HEK293 (cell line): Measurements from ENCODE around the gene DCST1.

Experiments
- KLF16 ChIP-seq: fragments of 450-650 bp; formaldehyde crosslinking; IDR thresholded peaks from 2 replicates; pipeline ENCODE4 v1.5.1; 2017; ENCODE audit warnings: missing biosample characterization, missing genetic modification characterization
- TF ChIP-seq, protein P1 (sequence below): fragments of 450-650 bp; formaldehyde crosslinking; IDR thresholded peaks from 2 replicates; pipeline ENCODE4 v1.5.1; 2016; ENCODE audit warnings: missing biosample characterization, missing genetic modification characterization
- TF ChIP-seq, protein P2 (sequence below): fragments of 450-650 bp; formaldehyde crosslinking; IDR thresholded peaks from 2 replicates; pipeline ENCODE4 v1.5.1; 2016; ENCODE audit warnings: missing biosample characterization, missing genetic modification characterization, low read depth
- TF ChIP-seq, protein P3 (sequence below): IDR thresholded peaks from 2 replicates; pipeline ENCODE4 v1.6.1; 2011; ENCODE audit warnings: mild to moderate bottlenecking, low read depth, low read length, borderline replicate concordance

DNA sequence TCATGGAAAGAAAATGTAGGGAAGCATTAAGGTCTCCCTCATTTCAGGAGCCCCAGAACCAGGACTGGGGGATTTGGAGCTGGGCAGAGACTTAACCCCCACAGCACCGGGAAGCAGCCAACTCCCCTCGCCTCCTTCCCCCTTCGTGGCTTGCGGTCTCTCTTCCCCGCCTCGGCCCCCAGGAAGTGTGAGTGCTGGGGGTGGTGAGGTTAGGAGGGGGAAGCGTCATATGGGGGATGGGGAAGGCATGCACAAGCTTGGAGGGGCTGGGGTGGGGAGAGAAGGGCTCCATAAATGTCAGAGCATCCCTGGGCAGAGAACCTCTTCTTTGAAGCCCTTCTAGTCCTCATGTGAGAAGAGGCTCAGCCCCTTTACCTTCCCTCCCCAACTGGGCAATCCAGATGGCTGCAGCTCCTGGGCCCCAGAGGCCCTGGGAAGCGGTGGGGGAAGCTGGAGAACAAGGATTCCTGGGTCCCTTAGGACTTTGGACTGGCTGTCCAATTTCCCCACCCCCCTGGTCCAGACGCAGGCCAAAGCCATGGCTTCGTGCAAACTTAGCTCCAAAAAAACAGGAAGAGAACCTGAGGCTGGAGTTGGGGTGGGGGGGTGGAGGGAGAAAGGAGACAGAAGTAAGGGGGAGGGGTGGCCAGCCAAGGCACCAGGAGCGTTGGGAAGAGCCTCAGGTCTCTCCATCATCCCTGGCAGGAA lies 23.3 kb upstream of the DCST1 start:
- TF ChIP-seq, protein P1, sequence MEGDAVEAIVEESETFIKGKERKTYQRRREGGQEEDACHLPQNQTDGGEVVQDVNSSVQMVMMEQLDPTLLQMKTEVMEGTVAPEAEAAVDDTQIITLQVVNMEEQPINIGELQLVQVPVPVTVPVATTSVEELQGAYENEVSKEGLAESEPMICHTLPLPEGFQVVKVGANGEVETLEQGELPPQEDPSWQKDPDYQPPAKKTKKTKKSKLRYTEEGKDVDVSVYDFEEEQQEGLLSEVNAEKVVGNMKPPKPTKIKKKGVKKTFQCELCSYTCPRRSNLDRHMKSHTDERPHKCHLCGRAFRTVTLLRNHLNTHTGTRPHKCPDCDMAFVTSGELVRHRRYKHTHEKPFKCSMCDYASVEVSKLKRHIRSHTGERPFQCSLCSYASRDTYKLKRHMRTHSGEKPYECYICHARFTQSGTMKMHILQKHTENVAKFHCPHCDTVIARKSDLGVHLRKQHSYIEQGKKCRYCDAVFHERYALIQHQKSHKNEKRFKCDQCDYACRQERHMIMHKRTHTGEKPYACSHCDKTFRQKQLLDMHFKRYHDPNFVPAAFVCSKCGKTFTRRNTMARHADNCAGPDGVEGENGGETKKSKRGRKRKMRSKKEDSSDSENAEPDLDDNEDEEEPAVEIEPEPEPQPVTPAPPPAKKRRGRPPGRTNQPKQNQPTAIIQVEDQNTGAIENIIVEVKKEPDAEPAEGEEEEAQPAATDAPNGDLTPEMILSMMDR (tag by site-specific recombination) = no peak
- TF ChIP-seq, protein P2, sequence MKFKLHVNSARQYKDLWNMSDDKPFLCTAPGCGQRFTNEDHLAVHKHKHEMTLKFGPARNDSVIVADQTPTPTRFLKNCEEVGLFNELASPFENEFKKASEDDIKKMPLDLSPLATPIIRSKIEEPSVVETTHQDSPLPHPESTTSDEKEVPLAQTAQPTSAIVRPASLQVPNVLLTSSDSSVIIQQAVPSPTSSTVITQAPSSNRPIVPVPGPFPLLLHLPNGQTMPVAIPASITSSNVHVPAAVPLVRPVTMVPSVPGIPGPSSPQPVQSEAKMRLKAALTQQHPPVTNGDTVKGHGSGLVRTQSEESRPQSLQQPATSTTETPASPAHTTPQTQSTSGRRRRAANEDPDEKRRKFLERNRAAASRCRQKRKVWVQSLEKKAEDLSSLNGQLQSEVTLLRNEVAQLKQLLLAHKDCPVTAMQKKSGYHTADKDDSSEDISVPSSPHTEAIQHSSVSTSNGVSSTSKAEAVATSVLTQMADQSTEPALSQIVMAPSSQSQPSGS (tag by site-specific recombination) = no peak
- no peak for TF ChIP-seq KLF16
- TF ChIP-seq, protein P3, sequence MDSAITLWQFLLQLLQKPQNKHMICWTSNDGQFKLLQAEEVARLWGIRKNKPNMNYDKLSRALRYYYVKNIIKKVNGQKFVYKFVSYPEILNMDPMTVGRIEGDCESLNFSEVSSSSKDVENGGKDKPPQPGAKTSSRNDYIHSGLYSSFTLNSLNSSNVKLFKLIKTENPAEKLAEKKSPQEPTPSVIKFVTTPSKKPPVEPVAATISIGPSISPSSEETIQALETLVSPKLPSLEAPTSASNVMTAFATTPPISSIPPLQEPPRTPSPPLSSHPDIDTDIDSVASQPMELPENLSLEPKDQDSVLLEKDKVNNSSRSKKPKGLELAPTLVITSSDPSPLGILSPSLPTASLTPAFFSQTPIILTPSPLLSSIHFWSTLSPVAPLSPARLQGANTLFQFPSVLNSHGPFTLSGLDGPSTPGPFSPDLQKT = no peak
